Ovary (tissue), 9 donors: Measurements from ENCODE around the gene VCX3A. TPM values are rescaled to one million over a fixed set of nuclear protein-coding genes. Genes with fewer than 3 reads are reported as not detected.

Experiments used
- DNase-seq, 5 donors: peaks; one replicate each; pipeline ENCODE4 v3.0.0-alpha.2; 2019 to 2020
- H3K27ac ChIP-seq, 2 donors: fragments of 200-600 bp; one replicate each; pipeline versions ENCODE4 v1.5.1 to v1.8.0; 2019 to 2022
- H3K27me3 ChIP-seq: fragments of 200-600 bp; one replicate; pipeline ENCODE4 v1.8.0; 2022
- H3K36me3 ChIP-seq: fragments of 200-600 bp; sonication (generic); one replicate; pipeline ENCODE4 v1.5.1; 2019
- H3K4me1 ChIP-seq: one replicate; pipeline ENCODE4 v1.8.1; 2013; ENCODE audit warnings: mild to moderate bottlenecking, moderate library complexity; ENCODE audit not compliant: insufficient read depth
- H3K4me3 ChIP-seq: fragments of 200-600 bp; sonication (generic); one replicate; pipeline ENCODE4 v1.5.1; 2017
- H3K9me3 ChIP-seq, 2 donors: fragments of 200-600 bp in 1 of 2; sonication (generic) in 1 of 2; one replicate each; pipeline versions ENCODE4 v1.5.1 to v1.8.1; 2013 to 2019; ENCODE audit warnings: mild to moderate bottlenecking in 1 of 2, moderate library complexity in 1 of 2
- EP300 ChIP-seq: sonication (generic); formaldehyde crosslinking; IDR thresholded peaks from one replicate; pipeline ENCODE4 v1.6.1; 2017; ENCODE audit warnings: antibody characterized with exemption
- POLR2A ChIP-seq: fragments of 450-650 bp; IDR thresholded peaks from one replicate; pipeline ENCODE4 v1.6.1; 2017; ENCODE audit warnings: antibody characterized with exemption, mild to moderate bottlenecking, moderate library complexity
- WGBS, 3 donors: extraction: QIAGEN DNeasy Blood & Tissue Kit in 1 of 3; methylation state at CpG; one replicate each; pipeline versions ENCODE4 v1.1.5 to v1.1.7; 2013 to 2017; 5-methylcytosine and 5-hydroxymethylcytosine counted together
- intact Hi-C, 4 donors: fragments of 100-400 bp; cut with DNase I; formaldehyde crosslinking; loops; one replicate each; pipeline versions ENCODE4 v1.11.0 to v1.15.1; 2022 to 2023
- polyA plus RNA-seq, 2 donors: library from polyadenylated mRNA; stranded (reverse); fragments of 200-250 nt in 1 of 2; fragments of 350-450 nt in 1 of 2; fragmentation: Illumina TruSeq in 1 of 2; extraction: RNeasy Lipid Tissue Mini Kit (QIAGEN cat#74804) in 1 of 2; gene quantifications; one replicate each; pipeline ENCODE4 v1.2.3, GENCODE V29; 2013 to 2014
- total RNA-seq, 7 donors: library from RNA; depleted of rRNA in 2 of 7; stranded (reverse); fragments of >200 nt in 2 of 7; fragmentation: NEBNext Ultra II Directional in 3 of 7; extraction: Animal tissue kit (Norgen Biotek cat#: 25700) in 3 of 7; gene quantifications; one replicate each; pipeline versions ENCODE4 v1.1.0 to v1.2.4, GENCODE V29; 2016 to 2023
- TF ChIP-seq, protein P1 (sequence below), 3 donors: fragments of 450-650 bp in 2 of 3; fragments of 200-600 bp in 1 of 3; IDR thresholded peaks; one replicate each; pipeline versions ENCODE4 v1.5.1 to v1.8.0; 2016 to 2022; ENCODE audit warnings: antibody characterized with exemption in 3 of 3, mild to moderate bottlenecking in 1 of 3
- donor health status: DM: no; HTN: no; CAD: no; lungs with moderate emphysema.
- donor health status: DM: no; HTN: no; CAD: no.
- donor health status: Bipolar disorder and iron deficiency.
- donor health status: DM: yes; HTN: yes; CAD: no.
- donor health status: DM: no; HTN: no; CAD: no.
- donor health status: DM: yes; HTN: yes; CAD: no.

The VCX3A gene
- total and polyA plus RNA-seq, 9 donors = 0.10 TPM; not detected in 8

DNA sequence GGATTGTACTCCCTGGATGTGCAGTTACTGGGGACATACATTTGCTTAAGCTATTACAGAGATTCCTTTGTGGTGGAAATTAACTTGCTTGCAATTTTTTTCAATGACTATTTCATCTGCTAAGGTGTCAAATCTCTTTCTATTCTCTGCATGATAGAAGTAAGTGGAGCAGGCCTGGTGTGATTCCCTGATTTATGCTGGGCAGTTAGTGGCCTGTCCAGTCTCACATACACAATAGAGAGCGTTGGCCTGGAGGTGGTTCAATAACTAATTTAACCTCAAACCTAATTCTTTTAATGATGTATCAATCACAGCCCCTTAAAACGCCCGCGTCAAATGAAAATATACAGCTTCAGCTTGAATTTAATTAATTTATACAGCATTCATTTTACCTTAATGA, 28.5 kb downstream of the VCX3A start:
- intact Hi-C loops = no loop called here
- H3K4me1 ChIP-seq = no peaks in the 10 kb centered on the region
- H3K36me3 ChIP-seq = no peaks in the 10 kb centered on the region
- no peaks in the 10 kb centered on the region for H3K9me3 ChIP-seq
- DNase-seq = no peak
- no peak overlapping the region for H3K27ac ChIP-seq
- no peaks in the 10 kb centered on the region for H3K27me3 ChIP-seq
- TF ChIP-seq, protein P1, sequence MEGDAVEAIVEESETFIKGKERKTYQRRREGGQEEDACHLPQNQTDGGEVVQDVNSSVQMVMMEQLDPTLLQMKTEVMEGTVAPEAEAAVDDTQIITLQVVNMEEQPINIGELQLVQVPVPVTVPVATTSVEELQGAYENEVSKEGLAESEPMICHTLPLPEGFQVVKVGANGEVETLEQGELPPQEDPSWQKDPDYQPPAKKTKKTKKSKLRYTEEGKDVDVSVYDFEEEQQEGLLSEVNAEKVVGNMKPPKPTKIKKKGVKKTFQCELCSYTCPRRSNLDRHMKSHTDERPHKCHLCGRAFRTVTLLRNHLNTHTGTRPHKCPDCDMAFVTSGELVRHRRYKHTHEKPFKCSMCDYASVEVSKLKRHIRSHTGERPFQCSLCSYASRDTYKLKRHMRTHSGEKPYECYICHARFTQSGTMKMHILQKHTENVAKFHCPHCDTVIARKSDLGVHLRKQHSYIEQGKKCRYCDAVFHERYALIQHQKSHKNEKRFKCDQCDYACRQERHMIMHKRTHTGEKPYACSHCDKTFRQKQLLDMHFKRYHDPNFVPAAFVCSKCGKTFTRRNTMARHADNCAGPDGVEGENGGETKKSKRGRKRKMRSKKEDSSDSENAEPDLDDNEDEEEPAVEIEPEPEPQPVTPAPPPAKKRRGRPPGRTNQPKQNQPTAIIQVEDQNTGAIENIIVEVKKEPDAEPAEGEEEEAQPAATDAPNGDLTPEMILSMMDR (IDR thresholded peaks at IDR 0.05) = no peak
- TF ChIP-seq EP300 = no peak
- no peak for TF ChIP-seq POLR2A
- no peak overlapping the region for H3K4me3 ChIP-seq
- 82 to 86% (median 85%) methylated on average over 4 of the region's 4 CpGs for WGBS, 3 donors

DNA sequence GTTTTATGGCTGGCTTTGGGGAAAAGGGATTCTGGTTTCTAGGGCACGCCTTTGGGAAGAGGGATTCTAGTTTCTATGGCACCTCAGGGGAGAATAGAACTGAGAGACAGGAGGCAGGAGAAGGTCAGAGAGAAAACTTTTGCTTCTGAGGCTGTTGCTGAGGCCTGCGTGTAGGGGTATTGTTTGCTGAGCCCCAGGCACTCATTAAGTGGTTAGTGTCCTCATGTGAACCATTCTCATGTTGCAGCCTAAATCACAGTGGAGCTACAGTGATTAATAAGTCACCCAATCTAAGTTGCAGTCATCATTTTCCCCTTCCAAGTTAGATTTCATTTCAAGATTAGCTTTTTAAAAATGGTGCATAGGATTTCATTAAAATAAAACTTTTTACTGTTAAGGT, 29.0 kb downstream of the VCX3A start:
- intact Hi-C loops = no loop called here
- Histone ChIP-seq H3K9me3 (no peaks in the 10 kb centered on the region), H3K36me3 (no peaks in the 10 kb centered on the region), H3K4me3 (no peak overlapping the region), H3K27ac (no peak overlapping the region), H3K27me3 (no peaks in the 10 kb centered on the region), H3K4me1 (no peaks in the 10 kb centered on the region)
- WGBS, 3 donors = 33 to 39% (median 38%) methylated on average over 2 of the region's 2 CpGs
- DNase-seq = no peak
- TF ChIP-seq POLR2A (no peak), EP300 (no peak)
- TF ChIP-seq, protein P1 (IDR thresholded peaks at IDR 0.05) = no peak

DNA sequence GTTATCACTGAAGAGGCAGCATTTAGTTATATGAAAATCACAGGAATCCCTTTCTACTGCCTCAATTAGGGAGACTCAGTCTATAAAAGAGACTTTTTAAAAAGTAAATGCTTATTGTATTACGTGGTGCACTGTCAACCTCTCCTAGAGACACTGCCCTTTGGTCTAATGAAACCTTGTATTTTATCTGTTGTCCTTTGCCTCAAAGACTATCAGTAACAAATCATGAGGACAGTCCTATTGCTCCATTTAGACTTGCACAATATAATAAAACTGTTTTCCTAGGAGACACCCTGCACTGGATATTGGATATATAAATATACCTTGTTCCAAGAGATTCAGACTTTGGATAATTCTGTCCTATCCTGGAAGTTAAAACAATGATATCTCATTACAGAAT, 34.2 kb downstream of the VCX3A start:
- H3K27me3 ChIP-seq = no peaks in the 10 kb centered on the region
- H3K9me3 ChIP-seq = no peaks in the 10 kb centered on the region
- no peaks in the 10 kb centered on the region for H3K36me3 ChIP-seq
- WGBS, 3 donors = 65 to 77% (median 76%) methylated on average over 1 of the region's 1 CpG
- TF ChIP-seq, protein P1 (IDR thresholded peaks at IDR 0.05) = no peak
- no peak for TF ChIP-seq POLR2A
- TF ChIP-seq EP300 = no peak
- no peak for DNase-seq
- H3K4me3 ChIP-seq = no peak overlapping the region
- no peaks in the 10 kb centered on the region for H3K4me1 ChIP-seq
- H3K27ac ChIP-seq = no peak overlapping the region
- intact Hi-C loops = no loop called here

DNA sequence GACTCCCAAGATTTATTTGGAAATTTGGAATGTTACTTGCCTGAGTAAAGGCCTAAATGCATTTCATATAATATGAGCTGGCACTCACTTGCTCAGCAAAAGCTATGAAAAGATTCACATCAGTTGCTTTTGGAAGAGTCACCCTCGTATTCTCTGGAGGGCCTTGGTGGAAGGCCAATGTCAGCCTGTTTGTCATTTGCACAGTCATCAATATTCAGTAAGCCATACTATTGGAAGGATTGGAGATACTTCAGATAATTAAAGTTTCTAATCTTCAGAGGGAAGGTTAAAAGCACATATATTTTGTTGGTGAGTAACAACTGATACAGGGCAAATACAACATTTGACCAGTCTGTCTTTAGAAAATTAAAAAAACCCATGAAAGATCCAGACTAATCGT, 36.6 kb downstream of the VCX3A start:
- Histone ChIP-seq H3K27ac (no peak overlapping the region), H3K27me3 (no peaks in the 10 kb centered on the region), H3K36me3 (no peaks in the 10 kb centered on the region), H3K4me1 (no peaks in the 10 kb centered on the region), H3K4me3 (no peak overlapping the region), H3K9me3 (no peaks in the 10 kb centered on the region)
- no peak for DNase-seq
- TF ChIP-seq, protein P1 (IDR thresholded peaks at IDR 0.05) = no peak
- no peak for TF ChIP-seq EP300
- TF ChIP-seq POLR2A = no peak
- intact Hi-C loops = no loop called here
- 70 to 75% (median 72%) methylated on average over 2 of the region's 2 CpGs for WGBS, 3 donors
